Right ventricle myocardium superior (tissue), 1 donor: ENCODE results near the gene ASTL. TPM values are rescaled to one million over a fixed set of nuclear protein-coding genes. Genes with fewer than 3 reads are reported as not detected.

Experiments
- ATAC-seq: fragments of 200-7000 bp; cut with Tn5 transposase; one replicate; pipeline ENCODE4 v1.9.1; 2020; ENCODE audit warnings: mild to moderate bottlenecking; ENCODE audit not compliant: poor library complexity
- DNase-seq: peaks from one replicate; pipeline ENCODE4 v3.0.0-alpha.2; 2020
- intact Hi-C: fragments of 100-400 bp; cut with DNase I; formaldehyde crosslinking; loops from one replicate; pipeline ENCODE4 v1.11.2; 2022
- total RNA-seq: library from RNA; stranded (reverse); fragmentation: NEBNext Ultra II Directional; extraction: Animal tissue kit (Norgen Biotek cat#: 25700); gene quantifications from one replicate; pipeline ENCODE4 v1.2.1, GENCODE V29; 2021
- donor health status: DM: no; HTN: yes; CAD: no; lungs with severe emphysema.

Gene ASTL
- total RNA-seq, 1 donor from 2014 or later, result not detected

DNA sequence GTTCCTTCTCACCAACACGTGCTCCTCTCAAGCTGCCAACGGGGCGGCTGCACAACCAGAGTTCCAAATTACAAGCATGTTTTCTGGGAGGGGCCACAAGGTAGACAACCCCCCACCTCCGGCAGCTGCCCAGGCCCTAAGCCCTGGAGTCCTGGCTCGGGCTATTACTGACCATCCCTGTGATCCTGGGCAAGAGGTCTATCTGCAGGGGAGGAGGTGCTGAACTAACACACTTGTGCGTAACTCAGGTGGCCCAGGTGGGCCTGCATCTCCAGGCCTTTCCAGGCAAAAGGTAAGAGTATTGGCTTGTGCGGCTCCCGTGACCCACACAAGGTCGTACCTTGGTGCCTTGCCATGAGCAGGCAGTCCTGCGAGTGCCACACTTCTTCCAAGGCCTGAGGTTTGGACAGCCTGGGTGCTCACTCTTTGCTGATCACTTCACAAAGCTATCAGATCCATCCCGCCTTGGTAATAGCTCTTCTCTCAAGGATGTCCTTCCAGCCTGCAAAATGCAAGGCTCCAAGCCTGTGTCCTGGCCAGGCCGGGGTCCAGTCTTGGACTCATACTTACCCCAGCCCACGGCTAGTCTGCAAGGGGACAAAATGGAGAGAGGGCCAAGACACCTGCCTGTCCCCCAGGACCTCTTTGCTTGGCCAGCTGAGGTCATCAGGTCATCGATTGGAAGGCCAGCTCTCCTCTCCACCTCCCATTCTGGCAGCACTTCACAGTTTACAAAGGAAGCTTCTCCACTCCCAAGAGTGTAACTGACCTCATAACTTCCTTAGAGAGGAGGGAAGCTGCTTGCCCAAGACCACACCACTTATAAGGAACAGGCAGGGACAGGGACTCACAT lies 55.9 kb downstream of the ASTL start:
- ATAC-seq (peak; percentile 56), DNase-seq (peak; percentile 42)
- intact Hi-C loops, result no loop called here

DNA sequence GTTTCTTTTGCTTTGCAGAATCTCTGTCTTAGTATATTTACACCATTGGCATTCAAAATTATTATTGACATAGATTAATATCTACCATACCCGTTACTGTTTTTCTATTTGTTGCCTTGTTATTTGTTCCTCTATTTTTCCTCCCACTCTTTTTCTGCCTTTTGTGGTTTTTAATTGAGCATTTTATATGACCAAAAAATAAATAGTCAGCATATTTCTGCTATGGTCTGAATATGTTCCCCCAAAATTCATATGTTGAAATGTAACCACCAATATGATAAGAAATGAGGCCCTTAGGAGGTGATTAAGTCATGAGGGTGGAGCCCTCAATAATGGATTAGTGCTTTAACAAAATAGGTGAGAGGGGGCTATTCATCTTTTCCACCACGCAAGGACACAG lies 57.3 kb downstream of the ASTL start:
- ATAC-seq (no peak), DNase-seq (no peak)
- intact Hi-C loops, result no loop called here

DNA sequence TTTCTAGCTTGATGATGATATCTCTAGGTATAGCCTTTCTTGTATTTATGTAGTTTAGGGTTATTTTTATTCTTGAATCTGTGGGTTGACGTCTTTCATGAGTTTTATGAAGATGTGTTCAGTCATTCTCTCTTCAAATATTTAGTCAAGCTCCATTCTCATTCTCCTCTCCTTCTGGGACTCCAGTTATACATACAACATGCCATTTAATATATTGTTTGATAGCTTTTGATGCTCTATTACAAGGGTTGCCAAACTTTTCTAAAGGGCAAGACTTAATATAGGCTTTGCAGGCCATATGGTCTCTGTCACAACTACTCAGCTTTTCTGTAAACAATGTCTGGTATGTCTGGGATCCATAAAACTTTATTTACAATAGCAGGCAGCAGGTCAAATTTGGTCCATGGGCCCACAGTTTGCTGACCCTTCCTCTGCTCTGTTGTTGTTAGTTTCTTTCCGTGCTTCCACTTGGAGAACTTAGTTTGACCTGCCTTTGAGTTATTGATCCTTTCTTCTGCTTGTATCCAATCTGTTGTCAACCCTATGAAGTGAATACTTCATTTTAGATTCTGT lies 63.0 kb downstream of the ASTL start:
- intact Hi-C loops, result loop anchor here (5.0 kb wide), 1 partner anchor 37 kb away; no protein-coding TSS in a partner anchor
- no peak for ATAC-seq
- DNase-seq, result no peak

DNA sequence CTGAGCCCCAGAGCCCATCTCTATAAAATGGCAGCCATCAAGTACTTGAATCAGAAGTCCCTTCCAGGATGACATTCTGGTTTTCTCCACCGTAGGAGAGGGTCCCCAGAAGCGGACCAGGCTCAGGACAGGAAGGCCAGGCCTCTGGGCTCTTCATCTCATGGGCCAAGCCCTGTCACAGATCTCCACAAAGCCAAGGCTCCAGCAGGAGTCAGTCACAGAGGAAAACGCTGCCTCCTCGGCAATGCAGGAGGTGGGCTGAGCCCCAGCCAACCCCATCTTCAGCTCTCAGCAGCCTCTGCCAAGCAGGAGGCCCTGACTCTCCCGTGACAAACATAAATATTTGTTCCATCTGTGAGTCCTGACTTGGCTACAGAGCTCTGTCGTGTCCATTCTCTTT lies 64.1 kb downstream of the ASTL start:
- ATAC-seq, result no peak
- intact Hi-C loops, result no loop called here
- no peak for DNase-seq

DNA sequence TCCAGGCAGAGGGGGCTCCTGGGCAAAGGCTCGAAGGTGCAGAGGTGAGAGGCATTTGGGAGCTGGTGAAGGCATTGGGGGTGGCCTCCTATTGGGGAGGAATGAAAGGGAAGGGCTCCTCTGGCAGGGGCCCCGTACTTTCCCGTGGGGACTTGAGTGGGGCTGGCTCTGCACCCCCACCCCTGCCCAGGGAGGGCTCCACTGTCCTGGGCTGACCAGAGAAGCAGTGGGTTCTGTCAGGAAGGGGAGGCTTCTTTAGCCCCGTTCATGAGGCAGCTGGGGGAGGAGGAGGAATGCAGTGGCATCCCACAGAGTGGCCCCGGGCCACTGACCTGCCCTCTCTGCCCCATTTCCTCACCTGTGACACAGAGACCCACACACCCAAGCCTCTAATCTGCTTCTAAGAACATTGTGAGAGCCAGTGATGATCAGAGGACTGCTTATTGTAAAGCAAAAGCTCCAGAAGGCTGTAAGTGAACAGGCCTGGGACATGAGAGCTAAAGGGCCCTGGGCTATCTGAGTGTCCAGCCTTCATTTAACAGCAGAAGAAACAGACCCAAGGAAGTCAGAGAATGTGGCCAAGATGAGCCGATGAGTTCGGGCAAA lies 65.0 kb downstream of the ASTL start:
- intact Hi-C loops, result no loop called here

More for the DNA sequence above, 65.0 kb downstream of the ASTL start:
- ATAC-seq (no peak), DNase-seq (no peak)

Other genes with a start within 250 kb of the ASTL start
- gene ANKRD36C, start 146.7 kb downstream of the ASTL start, total RNA-seq, result 4.9 TPM
- gene GPAT2, start 103.6 kb downstream of the ASTL start, total RNA-seq, result 6.4 TPM
- 6.4 TPM for gene ADRA2B, start 21.9 kb downstream of the ASTL start, total RNA-seq
- 1.5 TPM for gene DUSP2, start 6.9 kb upstream of the ASTL start, total RNA-seq
- 179 TPM for gene STARD7, start 70.3 kb upstream of the ASTL start, total RNA-seq
- gene TMEM127, start 127.5 kb upstream of the ASTL start, total RNA-seq, result 67.3 TPM
- gene CIAO1, start 127.7 kb upstream of the ASTL start, total RNA-seq, result 62.3 TPM
- 50.1 TPM for gene SNRNP200, start 167.0 kb upstream of the ASTL start, total RNA-seq
- gene ITPRIPL1, start 186.8 kb upstream of the ASTL start, total RNA-seq, result 1.0 TPM
- gene NCAPH, start 197.3 kb upstream of the ASTL start, total RNA-seq, result 0.70 TPM